Measurements from ENCODE around the gene MUC4. TPM values are rescaled to one million over a fixed set of nuclear protein-coding genes. Genes with fewer than 3 reads are reported as not detected.
"Not testable (repeated sequence)": the region's sequence is repeated elsewhere in the genome, so short reads cannot be mapped to it uniquely, and the experiment has no call there.

Gene MUC4
- total and polyA plus RNA-seq, 8 donors = 0.04 to 0.59 (median 0.14) TPM

GRCh38 chr3:195806916-195807231 is 4.9 kb downstream of the MUC4 start:
- intact Hi-C loops (cut with DNase I) = no loop called here
- Histone ChIP-seq H3K36me3 (no peaks in the 10 kb centered on the region), H3K27ac (no peak overlapping the region), H3K9me3 (no peaks in the 10 kb centered on the region), H3K4me1 (peaks cover 0 to 4% (median 0%) of the 10 kb centered on the region in 3 donors), H3K4me3 (no peak overlapping the region), H3K27me3 (peaks cover 0 to 4% (median 0%) of the 10 kb centered on the region in 4 donors)
- ATAC-seq (no peak), DNase-seq (peak in 1 of 6 donors; percentile 33), FAIRE-seq (no peak)
- WGBS, 2 donors = 95% methylated on average over 8 of the region's 8 CpGs
- no peak for TF ChIP-seq CTCF (IDR thresholded peaks at IDR 0.05)

GRCh38 chr3:195806211-195806915 is 5.4 kb downstream of the MUC4 start:
- no peak overlapping the region for H3K4me3 ChIP-seq
- no peaks in the 10 kb centered on the region for H3K9me3 ChIP-seq
- no peak for ATAC-seq
- TF ChIP-seq CTCF (IDR thresholded peaks at IDR 0.05) = no peak
- 66 to 70% methylated on average over 11 of the region's 11 CpGs for WGBS, 2 donors
- peaks cover 0 to 4% (median 0%) of the 10 kb centered on the region in 3 donors for H3K4me1 ChIP-seq
- DNase-seq = peak in 1 of 6 donors; percentile 34
- FAIRE-seq = no peak
- H3K27me3 ChIP-seq = no peaks in the 10 kb centered on the region
- H3K36me3 ChIP-seq = no peaks in the 10 kb centered on the region
- no peak overlapping the region for H3K27ac ChIP-seq
- intact Hi-C loops (cut with DNase I) = no loop called here

- DNase-seq = peak in 1 of 6 donors; percentile 21
- H3K36me3 ChIP-seq; FAIRE-seq; H3K27me3 ChIP-seq; intact Hi-C loops (cut with DNase I); H3K4me1 ChIP-seq; H3K4me3 ChIP-seq; H3K9me3 ChIP-seq; ATAC-seq; H3K27ac ChIP-seq: not testable (repeated sequence)
- 90 to 91% methylated on average over 5 of the region's 5 CpGs for WGBS, 2 donors
These were observed 6.1 kb downstream of the MUC4 start for GRCh38 chr3:195805588-195805987.

- FAIRE-seq (no peak), DNase-seq (peak in 1 of 6 donors; percentile 30), ATAC-seq (no peak)
- WGBS, 2 donors = 96 to 97% methylated on average over 14 of the region's 14 CpGs
- TF ChIP-seq CTCF (IDR thresholded peaks at IDR 0.05) = no peak
- Histone ChIP-seq H3K27me3 (no peaks in the 10 kb centered on the region), H3K4me3 (no peak overlapping the region), H3K4me1 (peaks cover 0 to 4% (median 0%) of the 10 kb centered on the region in 3 donors), H3K36me3 (no peaks in the 10 kb centered on the region), H3K27ac (no peak overlapping the region), H3K9me3 (no peaks in the 10 kb centered on the region)
- intact Hi-C loops (cut with DNase I) = no loop called here
These were observed 6.5 kb downstream of the MUC4 start for GRCh38 chr3:195805181-195805580.

GRCh38 chr3:195803289-195803908 is 8.3 kb downstream of the MUC4 start:
- intact Hi-C loops (cut with DNase I) = no loop called here
- Histone ChIP-seq H3K27me3 (no peaks in the 10 kb centered on the region), H3K4me3 (no peak overlapping the region), H3K4me1 (peaks cover 0 to 4% (median 0%) of the 10 kb centered on the region in 3 donors), H3K27ac (no peak overlapping the region), H3K36me3 (no peaks in the 10 kb centered on the region), H3K9me3 (no peaks in the 10 kb centered on the region)
- ATAC-seq (peak in 2 of 4 donors; percentile 19 to 25), DNase-seq (peak in 1 of 6 donors; percentile 39), FAIRE-seq (no peak)
- no peak for TF ChIP-seq CTCF (IDR thresholded peaks at IDR 0.05)
- WGBS, 2 donors = 81 to 84% methylated on average over 20 of the region's 20 CpGs
